HG03565 (cell line): ENCODE results near the gene UFC1.

Experiments used
- ATAC-seq: cut with Tn5 transposase; IDR thresholded peaks from one replicate; pipeline ENCODE4 v1.9.1; 2021; ENCODE audit warnings: mild to moderate bottlenecking, moderate library complexity; ENCODE audit not compliant: unreplicated experiment

The UFC1 gene

DNA sequence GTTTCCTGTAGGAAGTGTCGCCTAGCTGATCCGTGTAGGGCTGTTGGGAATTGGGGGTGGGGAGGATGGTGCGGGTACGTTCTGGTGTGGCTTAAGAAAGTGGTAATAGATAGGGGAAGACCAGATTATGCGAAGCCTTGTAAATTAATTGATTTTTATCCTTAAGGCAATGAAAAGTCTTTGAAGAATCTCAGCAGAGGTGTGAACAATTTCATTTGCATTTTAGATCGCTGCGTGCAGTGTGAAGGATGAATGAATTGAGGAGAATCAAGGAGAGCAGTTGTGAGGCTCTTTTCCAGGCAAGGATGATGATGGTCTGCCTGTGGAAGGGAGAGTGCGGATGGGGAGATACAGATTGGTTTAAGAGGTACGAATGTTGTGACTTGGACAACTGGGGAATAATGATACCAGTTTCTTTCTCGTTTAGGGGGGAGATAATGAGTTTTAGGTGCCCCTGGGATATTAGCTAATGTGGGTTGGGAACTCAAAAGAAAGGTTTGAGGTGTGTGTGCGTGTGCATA lies 20.5 kb upstream of the UFC1 start:
- ATAC-seq = no peak

GRCh38 chr1:161137881-161138280 lies 15.9 kb upstream of the UFC1 start:
- ATAC-seq = no peak

DNA sequence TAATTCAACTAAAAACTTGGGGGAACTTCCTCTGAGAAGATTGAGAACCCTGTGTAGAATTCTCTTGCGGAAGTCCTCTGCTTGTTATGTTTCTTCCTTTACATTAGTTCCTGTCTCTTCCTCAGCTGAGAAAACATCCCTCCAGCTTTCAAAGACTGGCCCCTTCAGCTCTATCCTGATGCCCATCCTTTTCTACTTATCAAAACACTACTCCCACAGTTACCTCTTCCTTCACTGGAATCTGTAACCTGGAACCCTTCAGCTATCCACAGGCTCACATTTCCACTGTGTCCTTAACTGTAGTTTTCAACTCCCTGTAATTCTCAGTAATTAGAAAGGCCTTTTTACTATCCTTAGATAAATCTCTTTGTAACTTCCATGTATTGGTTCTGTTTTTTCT lies 15.3 kb upstream of the UFC1 start:
- ATAC-seq = no peak

- no peak for ATAC-seq
These were observed 14.0 kb upstream of the UFC1 start for GRCh38 chr1:161139766-161140165.

DNA sequence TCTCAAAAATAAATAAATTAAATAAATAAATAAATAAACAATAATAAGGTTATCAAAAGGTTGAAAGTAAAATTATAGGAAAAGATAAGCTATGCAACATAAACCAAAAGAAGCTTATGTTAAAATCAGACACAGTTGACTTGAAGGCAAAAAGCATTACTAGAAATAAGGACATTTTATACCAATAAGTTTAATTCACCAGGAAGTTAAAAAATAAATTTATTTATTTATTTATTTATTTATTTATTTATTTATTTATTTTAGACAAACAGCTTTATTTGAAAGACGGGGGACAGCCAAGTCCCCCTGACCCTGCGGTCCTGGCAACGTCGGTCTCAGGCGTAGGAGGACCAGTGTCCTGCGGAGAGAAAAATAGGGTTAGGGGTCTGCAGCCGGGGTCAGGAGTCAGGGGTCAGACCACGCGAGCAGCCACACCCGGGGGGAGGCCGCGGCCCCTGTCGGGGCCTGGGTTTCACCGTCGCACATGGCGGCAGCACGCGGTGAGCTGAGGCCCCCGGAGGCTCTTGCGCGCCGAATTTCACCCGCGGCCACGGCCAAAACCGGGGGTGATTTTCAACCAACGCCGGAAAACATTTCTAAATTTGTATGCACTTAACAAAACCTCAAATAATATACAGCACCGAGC lies 12.9 kb upstream of the UFC1 start:
- no peak for ATAC-seq

DNA sequence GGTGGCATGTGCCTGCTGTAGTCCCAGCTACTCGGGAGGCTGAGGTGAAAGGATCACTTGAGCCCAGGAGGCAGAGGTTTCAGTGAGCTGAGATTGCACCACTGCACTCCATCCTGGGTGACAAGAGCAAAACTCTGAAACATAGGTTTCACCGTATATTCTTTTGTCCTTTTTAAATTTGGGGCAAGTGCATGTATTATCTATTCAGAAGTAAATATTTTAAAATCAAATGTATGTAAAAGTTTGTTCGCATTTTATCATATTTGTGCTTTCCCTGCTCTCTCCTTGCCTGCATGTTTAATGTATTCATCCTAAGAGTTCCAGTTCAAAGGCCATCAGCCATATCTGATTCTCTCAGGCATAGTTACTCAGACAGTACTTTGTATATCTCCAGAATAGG lies 7.9 kb upstream of the UFC1 start:
- no peak for ATAC-seq

DNA sequence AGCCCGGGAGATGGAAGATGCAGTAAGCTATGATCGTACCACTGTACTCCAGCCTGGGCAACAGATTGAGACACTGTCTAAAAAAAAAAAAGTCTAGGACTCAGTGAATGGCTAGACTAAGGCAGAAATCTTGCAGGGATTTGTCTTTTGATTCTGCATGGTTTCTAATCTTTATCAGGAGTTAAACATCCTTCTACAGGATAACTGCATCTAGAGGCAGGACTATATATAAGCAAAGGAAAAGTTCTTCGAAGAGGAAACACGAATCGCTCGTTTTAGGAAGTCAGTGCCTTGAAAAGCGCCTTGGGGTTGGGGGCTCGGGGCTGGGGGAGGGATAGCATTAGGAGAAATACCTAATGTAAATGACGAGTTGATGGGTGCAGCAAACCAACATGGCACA lies 602 bp upstream of the UFC1 start:
- no peak for ATAC-seq

GRCh38 chr1:161157867-161158266 lies 4.1 kb downstream of the UFC1 start:
- ATAC-seq = no peak

GRCh38 chr1:161158316-161159010 lies 4.7 kb downstream of the UFC1 start:
- ATAC-seq = no peak

- peak; percentile 71 for ATAC-seq
These were observed 5.5 kb downstream of the UFC1 start, which contains the start of gene USP21 for GRCh38 chr1:161159087-161159912. USP21 (plus strand) TSS chr1:161159500; CDS start chr1:161160641, 1,141 bp downstream.

GRCh38 chr1:161159913-161160243 lies 6.1 kb downstream of the UFC1 start:
- ATAC-seq = no peak

DNA sequence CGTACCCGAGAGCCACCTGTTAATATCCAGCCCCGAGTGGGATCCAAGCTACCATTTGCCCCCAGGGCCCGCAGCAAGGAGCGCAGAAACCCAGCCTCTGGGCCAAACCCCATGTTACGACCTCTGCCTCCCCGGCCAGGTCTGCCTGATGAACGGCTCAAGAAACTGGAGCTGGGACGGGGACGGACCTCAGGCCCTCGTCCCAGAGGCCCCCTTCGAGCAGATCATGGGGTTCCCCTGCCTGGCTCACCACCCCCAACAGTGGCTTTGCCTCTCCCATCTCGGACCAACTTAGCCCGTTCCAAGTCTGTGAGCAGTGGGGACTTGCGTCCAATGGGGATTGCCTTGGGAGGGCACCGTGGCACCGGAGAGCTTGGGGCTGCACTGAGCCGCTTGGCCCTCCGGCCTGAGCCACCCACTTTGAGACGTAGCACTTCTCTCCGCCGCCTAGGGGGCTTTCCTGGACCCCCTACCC lies 6.9 kb downstream of the UFC1 start:
- no peak for ATAC-seq

GRCh38 chr1:161161652-161162051 lies 7.9 kb downstream of the UFC1 start:
- no peak for ATAC-seq

DNA sequence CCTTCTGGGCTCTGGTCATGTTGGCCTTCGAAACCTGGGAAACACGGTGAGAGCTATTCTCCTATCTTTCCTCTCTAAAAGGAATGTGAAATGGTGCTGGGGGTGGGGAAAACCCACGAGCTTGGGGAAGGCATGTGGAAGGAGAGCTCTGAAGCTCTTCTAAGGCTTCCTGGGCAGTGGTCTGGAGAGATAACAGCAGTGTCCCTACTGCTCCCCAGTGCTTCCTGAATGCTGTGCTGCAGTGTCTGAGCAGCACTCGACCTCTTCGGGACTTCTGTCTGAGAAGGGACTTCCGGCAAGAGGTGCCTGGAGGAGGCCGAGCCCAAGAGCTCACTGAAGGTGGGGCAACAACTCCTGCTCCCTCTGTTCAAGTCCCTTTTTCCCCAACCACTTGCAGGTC lies 8.3 kb downstream of the UFC1 start:
- ATAC-seq = no peak

DNA sequence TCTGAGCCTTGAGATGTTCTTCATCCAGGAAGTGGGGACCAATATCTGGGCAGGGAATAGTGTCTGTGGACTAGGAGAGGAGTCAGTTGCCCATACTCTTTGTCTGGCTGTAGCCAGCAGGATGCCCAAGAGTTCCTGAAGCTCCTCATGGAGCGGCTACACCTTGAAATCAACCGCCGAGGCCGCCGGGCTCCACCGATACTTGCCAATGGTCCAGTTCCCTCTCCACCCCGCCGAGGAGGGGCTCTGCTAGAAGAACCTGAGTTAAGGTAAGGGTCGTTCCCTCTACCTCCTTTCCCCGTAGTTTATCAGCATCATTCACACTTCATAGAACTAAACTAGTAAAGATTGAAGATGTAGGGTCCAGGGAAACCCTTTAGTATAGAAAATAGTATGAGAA lies 9.0 kb downstream of the UFC1 start:
- no peak for ATAC-seq

DNA sequence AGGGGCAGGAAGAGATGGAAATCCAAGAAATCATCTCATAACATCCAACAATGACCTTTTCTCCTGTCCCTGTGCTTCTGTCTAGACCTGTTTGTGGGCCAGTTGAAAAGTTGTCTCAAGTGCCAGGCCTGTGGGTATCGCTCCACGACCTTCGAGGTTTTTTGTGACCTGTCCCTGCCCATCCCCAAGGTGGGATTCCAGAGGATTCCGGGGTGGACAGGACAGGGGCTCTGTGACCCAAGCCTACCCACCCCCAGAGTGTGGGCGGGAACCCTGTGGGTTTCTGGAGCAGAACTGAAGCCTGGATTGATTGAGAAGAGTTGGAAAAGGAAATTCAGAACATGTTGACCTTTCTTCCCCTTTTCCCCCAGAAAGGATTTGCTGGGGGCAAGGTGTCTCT lies 10.0 kb downstream of the UFC1 start:
- no peak for ATAC-seq

GRCh38 chr1:161164901-161165610 lies 11.3 kb downstream of the UFC1 start:
- no peak for ATAC-seq

DNA sequence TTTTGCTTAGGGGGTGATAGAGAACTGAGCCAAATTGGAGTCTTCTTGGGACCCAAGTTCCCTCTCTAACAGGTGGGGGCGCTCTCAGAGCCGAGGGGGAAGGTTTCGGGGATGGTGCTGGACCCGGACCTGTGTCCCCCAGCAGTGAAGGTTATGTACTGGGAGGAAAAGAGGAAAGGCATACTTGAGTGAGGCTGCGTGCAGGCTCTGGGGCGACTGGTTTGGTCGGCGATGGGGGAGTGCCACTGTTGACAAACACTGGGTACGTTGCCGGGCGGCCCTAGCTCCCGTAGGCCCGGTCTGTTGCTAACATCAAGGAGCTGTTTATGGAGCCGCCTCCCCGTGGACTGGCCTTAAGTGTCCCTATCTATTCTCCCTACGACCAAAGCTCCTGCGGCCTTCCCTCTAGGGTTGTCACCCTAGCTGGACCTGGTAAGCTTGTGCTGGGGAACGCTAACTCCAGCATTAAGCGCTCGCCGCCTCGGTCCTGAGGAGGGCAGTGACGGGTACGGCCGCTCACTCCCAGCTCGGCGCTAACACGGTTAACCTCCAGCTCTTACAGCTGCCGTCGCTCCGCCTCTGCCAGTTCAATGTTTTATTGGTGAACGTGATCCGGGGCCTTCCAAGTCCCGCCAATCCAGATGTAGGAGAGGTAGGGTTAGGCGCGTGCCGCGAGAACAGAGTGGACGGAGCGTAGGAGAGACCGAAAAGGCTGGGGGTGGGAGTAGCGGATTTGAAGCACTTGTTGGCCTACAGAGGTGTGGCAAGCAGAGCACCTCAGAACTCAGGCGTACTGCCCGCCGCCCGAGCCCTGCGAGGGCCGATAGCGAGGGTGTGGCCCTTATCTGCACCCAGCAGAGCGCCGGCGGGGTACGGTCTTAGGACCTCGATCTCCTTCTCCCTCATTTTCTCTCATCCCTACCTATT lies 12.2 kb downstream of the UFC1 start, which contains the start of gene PPOX:
TSS of gene PPOX (plus strand) at position 685 of the 927 bp plus-strand sequence. CDS start 422 bp downstream, outside the sequence.
- ATAC-seq = peak; percentile 91

DNA sequence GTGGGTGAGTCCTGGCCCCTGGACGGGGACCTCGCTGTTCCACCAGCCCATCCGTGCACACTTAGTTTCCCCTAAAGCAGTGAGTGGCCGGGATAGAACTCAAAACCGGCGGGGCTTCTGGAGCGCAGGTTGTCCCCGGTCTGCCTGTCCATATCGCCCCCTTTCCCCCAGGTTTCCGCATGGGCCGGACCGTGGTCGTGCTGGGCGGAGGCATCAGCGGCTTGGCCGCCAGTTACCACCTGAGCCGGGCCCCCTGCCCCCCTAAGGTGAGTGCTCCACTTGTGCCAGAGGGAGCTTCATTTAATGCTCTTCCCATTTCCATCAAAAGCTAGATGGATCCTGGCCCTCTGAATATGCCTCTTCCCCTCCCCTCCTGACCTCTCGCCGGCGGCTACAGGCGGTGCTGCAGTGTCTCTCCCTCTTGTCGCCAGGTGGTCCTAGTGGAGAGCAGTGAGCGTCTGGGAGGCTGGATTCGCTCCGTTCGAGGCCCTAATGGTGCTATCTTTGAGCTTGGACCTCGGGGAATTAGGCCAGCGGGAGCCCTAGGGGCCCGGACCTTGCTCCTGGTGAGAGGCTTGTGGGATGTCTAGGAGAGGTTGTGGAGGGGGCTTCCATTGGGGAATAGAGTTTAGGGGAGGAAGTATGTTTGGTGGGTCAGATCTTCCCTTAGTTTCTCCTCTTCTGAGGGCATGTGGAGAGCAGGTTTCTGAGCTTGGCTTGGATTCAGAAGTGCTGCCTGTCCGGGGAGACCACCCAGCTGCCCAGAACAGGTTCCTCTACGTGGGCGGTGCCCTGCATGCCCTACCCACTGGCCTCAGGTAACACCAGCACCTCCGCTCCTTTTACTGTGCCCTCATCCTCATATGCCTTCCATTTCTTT lies 13.1 kb downstream of the UFC1 start:
- ATAC-seq = no peak
